Ovary (tissue), 9 donors: ENCODE measurements around the gene NKX6-1. TPM values are rescaled to one million over a fixed set of nuclear protein-coding genes. Genes with fewer than 3 reads are reported as not detected.

Experiments used
- DNase-seq, 5 donors: peaks; one replicate each; pipeline ENCODE4 v3.0.0-alpha.2; 2019 to 2020
- H3K27ac ChIP-seq, 2 donors: fragments of 200-600 bp; one replicate each; pipeline versions ENCODE4 v1.5.1 to v1.8.0; 2019 to 2022
- H3K27me3 ChIP-seq: fragments of 200-600 bp; one replicate; pipeline ENCODE4 v1.8.0; 2022
- H3K36me3 ChIP-seq: fragments of 200-600 bp; sonication (generic); one replicate; pipeline ENCODE4 v1.5.1; 2019
- H3K4me1 ChIP-seq: one replicate; pipeline ENCODE4 v1.8.1; 2013; ENCODE audit warnings: mild to moderate bottlenecking, moderate library complexity; ENCODE audit not compliant: insufficient read depth
- H3K4me3 ChIP-seq: fragments of 200-600 bp; sonication (generic); one replicate; pipeline ENCODE4 v1.5.1; 2017
- H3K9me3 ChIP-seq, 2 donors: fragments of 200-600 bp in 1 of 2; sonication (generic) in 1 of 2; one replicate each; pipeline versions ENCODE4 v1.5.1 to v1.8.1; 2013 to 2019; ENCODE audit warnings: mild to moderate bottlenecking in 1 of 2, moderate library complexity in 1 of 2
- CTCF ChIP-seq, 3 donors: fragments of 450-650 bp in 2 of 3; fragments of 200-600 bp in 1 of 3; IDR thresholded peaks; one replicate each; pipeline versions ENCODE4 v1.5.1 to v1.8.0; 2016 to 2022; ENCODE audit warnings: antibody characterized with exemption in 3 of 3, mild to moderate bottlenecking in 1 of 3
- EP300 ChIP-seq: sonication (generic); formaldehyde crosslinking; IDR thresholded peaks from one replicate; pipeline ENCODE4 v1.6.1; 2017; ENCODE audit warnings: antibody characterized with exemption
- POLR2A ChIP-seq: fragments of 450-650 bp; IDR thresholded peaks from one replicate; pipeline ENCODE4 v1.6.1; 2017; ENCODE audit warnings: antibody characterized with exemption, mild to moderate bottlenecking, moderate library complexity
- WGBS, 3 donors: extraction: QIAGEN DNeasy Blood & Tissue Kit in 1 of 3; methylation state at CpG; one replicate each; pipeline versions ENCODE4 v1.1.5 to v1.1.7; 2013 to 2017; 5-methylcytosine and 5-hydroxymethylcytosine counted together
- intact Hi-C, 4 donors: fragments of 100-400 bp; cut with DNase I; formaldehyde crosslinking; loops; one replicate each; pipeline versions ENCODE4 v1.11.0 to v1.15.1; 2022 to 2023
- polyA plus RNA-seq, 2 donors: library from polyadenylated mRNA; stranded (reverse); fragments of 200-250 nt in 1 of 2; fragments of 350-450 nt in 1 of 2; fragmentation: Illumina TruSeq in 1 of 2; extraction: RNeasy Lipid Tissue Mini Kit (QIAGEN cat#74804) in 1 of 2; gene quantifications; one replicate each; pipeline ENCODE4 v1.2.3, GENCODE V29; 2013 to 2014
- total RNA-seq, 7 donors: library from RNA; depleted of rRNA in 2 of 7; stranded (reverse); fragments of >200 nt in 2 of 7; fragmentation: NEBNext Ultra II Directional in 3 of 7; extraction: Animal tissue kit (Norgen Biotek cat#: 25700) in 3 of 7; gene quantifications; one replicate each; pipeline versions ENCODE4 v1.1.0 to v1.2.4, GENCODE V29; 2016 to 2023
- donor health status: DM: no; HTN: no; CAD: no; lungs with moderate emphysema.
- donor health status: DM: no; HTN: no; CAD: no.
- donor health status: Bipolar disorder and iron deficiency.
- donor health status: DM: yes; HTN: yes; CAD: no.
- donor health status: DM: no; HTN: no; CAD: no.
- donor health status: DM: yes; HTN: yes; CAD: no.

The NKX6-1 gene
- total and polyA plus RNA-seq, 9 donors = 0.04 to 0.40 (median 0.14) TPM; not detected in 3

GRCh38 chr4:84483688-84484087, 15.4 kb downstream of the NKX6-1 start:
- Histone ChIP-seq H3K27me3 (no peaks in the 10 kb centered on the region), H3K4me3 (no peak overlapping the region)
- intact Hi-C loops = no loop called here

DNA sequence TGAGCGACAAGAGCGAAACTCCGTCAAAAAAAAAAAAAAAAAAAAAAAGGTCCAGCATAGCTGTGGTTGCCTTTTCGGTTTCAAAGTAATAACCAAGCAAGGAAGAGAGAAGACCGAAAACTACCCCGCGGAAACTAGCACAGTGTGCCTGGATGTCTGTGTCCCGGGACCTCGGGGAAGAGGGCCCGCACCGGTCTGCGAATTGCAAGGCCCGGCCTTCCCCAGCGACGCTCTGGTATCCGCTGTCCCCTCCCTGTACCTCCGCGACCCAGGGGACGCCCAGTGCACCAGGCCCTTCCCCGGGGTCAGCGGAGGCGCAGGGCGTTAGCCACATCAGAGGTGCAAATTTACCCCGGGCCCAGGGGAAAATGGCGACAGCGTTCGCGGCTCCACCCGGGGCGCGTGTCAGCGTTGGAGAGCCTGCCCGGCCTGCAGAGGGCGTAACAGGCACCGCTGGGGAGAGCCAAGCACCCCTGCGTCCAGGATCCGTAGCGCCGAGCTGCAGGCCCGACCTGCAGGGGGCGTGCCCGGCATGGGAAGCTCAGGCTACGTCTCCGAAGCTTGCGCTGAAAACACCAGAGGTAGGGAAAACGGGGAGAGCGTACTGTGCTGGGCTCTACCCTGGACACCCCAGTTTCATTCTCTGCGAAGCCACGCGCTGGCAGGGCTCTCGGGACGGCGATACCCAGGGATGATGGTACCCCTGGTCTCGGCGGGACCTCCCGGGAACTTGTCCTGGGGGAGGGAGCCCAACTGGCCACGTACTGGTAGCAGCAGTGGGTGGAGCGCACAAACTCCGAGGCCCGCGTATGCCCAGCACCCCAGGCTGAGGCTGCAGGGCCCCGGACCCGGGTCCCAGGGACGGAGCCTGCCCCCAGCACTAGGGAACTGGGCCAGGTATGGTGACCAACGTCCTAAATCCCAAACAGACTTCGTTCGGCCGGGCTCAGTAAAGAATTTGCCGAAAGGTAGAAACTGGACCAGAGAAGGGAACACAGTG, 16.2 kb downstream of the NKX6-1 start:
- Histone ChIP-seq H3K36me3 (no peaks in the 10 kb centered on the region), H3K27ac (no peak overlapping the region), H3K27me3 (no peaks in the 10 kb centered on the region), H3K4me1 (peaks cover 2% of the 10 kb centered on the region), H3K4me3 (no peak overlapping the region), H3K9me3 (peaks cover 0 to 6% of the 10 kb centered on the region in 2 donors)
- no peak for TF ChIP-seq POLR2A
- no peak for TF ChIP-seq EP300
- no peak for TF ChIP-seq CTCF (IDR thresholded peaks at IDR 0.05)
- intact Hi-C loops = no loop called here
- WGBS, 3 donors = 4 to 6% (median 5%) methylated on average over 55 to 69 of the region's 69 CpGs
- DNase-seq = no peak

More at GRCh38 chr4:84483688-84484087, 15.4 kb downstream of the NKX6-1 start:
- TF ChIP-seq POLR2A = no peak
- no peak for TF ChIP-seq CTCF (IDR thresholded peaks at IDR 0.05)
- TF ChIP-seq EP300 = no peak
- H3K4me1 ChIP-seq = peaks cover 2% of the 10 kb centered on the region
- no peak for DNase-seq
- WGBS, 3 donors = 5 to 14% (median 7%) methylated on average over 14 to 20 of the region's 20 CpGs
- no peak overlapping the region for H3K27ac ChIP-seq
- H3K9me3 ChIP-seq = peaks cover 0 to 6% of the 10 kb centered on the region in 2 donors
- H3K36me3 ChIP-seq = no peaks in the 10 kb centered on the region

- no peak for TF ChIP-seq POLR2A
- TF ChIP-seq EP300 = no peak
- TF ChIP-seq CTCF (IDR thresholded peaks at IDR 0.05) = no peak
- 3 to 6% (median 4%) methylated on average over 20 of the region's 20 CpGs for WGBS, 3 donors
- Histone ChIP-seq H3K27me3 (no peaks in the 10 kb centered on the region), H3K27ac (no peak overlapping the region), H3K4me3 (no peak overlapping the region), H3K36me3 (no peaks in the 10 kb centered on the region), H3K9me3 (peaks cover 0 to 6% of the 10 kb centered on the region in 2 donors), H3K4me1 (peaks cover 2% of the 10 kb centered on the region)
- intact Hi-C loops = no loop called here
- no peak for DNase-seq
Observed at GRCh38 chr4:84481860-84482245, 17.2 kb downstream of the NKX6-1 start.

DNA sequence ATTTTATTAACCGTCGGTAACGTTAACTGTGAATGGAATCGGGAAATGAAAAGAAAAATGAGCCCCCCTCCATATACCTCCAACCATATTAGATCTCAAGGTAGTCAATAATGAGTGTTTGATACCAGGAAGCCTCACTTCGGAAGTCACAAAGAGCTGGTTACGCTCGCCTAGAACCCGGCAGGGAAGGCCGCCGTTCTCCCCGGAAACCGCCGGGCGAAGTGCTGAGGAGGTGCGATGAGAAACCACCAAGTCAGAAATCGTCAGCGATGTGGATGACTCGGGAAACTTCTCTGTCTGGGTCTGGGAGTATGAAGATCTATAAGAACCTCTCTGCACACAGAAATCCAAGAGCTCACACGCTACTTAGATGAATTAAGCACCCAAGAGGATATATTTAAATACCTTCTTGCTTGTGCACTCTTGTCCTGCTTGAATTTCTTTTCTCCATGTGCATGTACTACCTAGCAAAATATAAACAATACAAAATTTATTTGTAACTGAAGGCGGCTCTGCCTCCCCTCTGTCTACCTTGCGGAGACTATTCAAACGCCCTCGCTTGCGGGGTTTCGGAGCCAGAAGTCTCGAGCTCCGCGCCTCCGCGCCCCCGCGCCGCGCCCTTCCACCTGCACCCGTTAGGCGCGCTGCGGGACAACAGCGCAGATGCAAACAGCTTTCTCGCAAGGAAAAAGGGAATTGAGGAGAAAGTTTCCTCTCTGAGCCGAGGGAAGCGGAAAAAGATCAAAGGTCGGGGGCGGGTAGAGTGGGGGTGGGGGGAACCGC, 17.8 kb downstream of the NKX6-1 start:
- no peaks in the 10 kb centered on the region for H3K27me3 ChIP-seq
- intact Hi-C loops = no loop called here

More for the DNA sequence above, 17.8 kb downstream of the NKX6-1 start:
- Histone ChIP-seq H3K4me1 (peaks cover 2% of the 10 kb centered on the region), H3K27ac (no peak overlapping the region), H3K4me3 (no peak overlapping the region), H3K9me3 (peaks cover 0 to 6% of the 10 kb centered on the region in 2 donors), H3K36me3 (no peaks in the 10 kb centered on the region)
- 9 to 13% (median 10%) methylated on average over 45 of the region's 45 CpGs for WGBS, 3 donors
- TF ChIP-seq POLR2A (no peak), CTCF (IDR thresholded peaks at IDR 0.05) (no peak), EP300 (no peak)
- no peak for DNase-seq
